ENCODE results near the gene IL13. TPM values are rescaled to one million over a fixed set of nuclear protein-coding genes. Genes with fewer than 3 reads are reported as not detected.
A peak's percentile ranks its signal among the peaks of the same experiment; 100 is the strongest.

The IL13 gene
- polyA plus RNA-seq (2011; rRNA removed): not detected in 2 replicates
- polyA plus RNA-seq (2012; cell fraction: cytosol; rRNA removed): not detected in 2 replicates
- 1.3 TPM in 2 replicates for polyA plus RNA-seq (2012; cell fraction: nucleus; rRNA removed)
- 0.08 to 0.13 TPM in 2 of 3 replicates, not detected in the other for polyA plus RNA-seq (2017; fragmentation: RNase III; extraction: RNeasy Plus Mini Kit Qiagen cat#74134 plus additional on column Dnase treatment)
- 0.29 TPM in 1 of 2 replicates, not detected in the other for polyA minus RNA-seq (2011; rRNA and poly(A)+ RNA removed)

GRCh38 chr5:132657676-132658380, at the start of gene IL13:
TSS of gene IL13 (plus strand) at chr5:132658173. CDS start at chr5:132658187, 14 bp downstream.
- DNase-seq (ENCODE audit: low read depth in 1 of 2, low spot score in 1 of 2) (no peak), FAIRE-seq (no peak), ATAC-seq (no peak)
- Histone ChIP-seq H3K4me3 (no peak within 1 kb of the TSS), H3K27ac (no peak within 1 kb of the TSS), H3K4me1 (no peaks in the 10 kb centered on the region), H3K9me3 (no peaks in the 10 kb centered on the region), H3K4me2 (no peak within 1 kb of the TSS)
- ChIA-PET CTCF (interaction anchor here (0.7 to 6.4 kb wide), 5 partner anchors 10 to 162 kb away, joined by 3 to 37 read pairs (median 7); no protein-coding TSS in a partner anchor), POLR2A (no interaction called here)
- no peak for TF ChIP-seq FOSB (CRISPR knock-in tag; IDR thresholded peaks at IDR 0.05)
- 95% methylated on average over 11 of the region's 12 CpGs for WGBS (ENCODE audit: missing lambda C conversion rate)

GRCh38 chr5:132611965-132612364, 46.0 kb upstream of the IL13 start:
- no peak overlapping the region for H3K4me2 ChIP-seq
- H3K4me1 ChIP-seq: no peaks in the 10 kb centered on the region
- POLR2A ChIA-PET: no interaction called here
- DNase-seq (ENCODE audit: low read depth in 1 of 2, low spot score in 1 of 2): no peak
- FAIRE-seq: no peak
- H3K27ac ChIP-seq: no peak overlapping the region
- no peak overlapping the region for H3K4me3 ChIP-seq
- 81% methylated on average over 2 of the region's 2 CpGs for WGBS (ENCODE audit: missing lambda C conversion rate)
- no peak for ATAC-seq
- TF ChIP-seq HDAC2 (IDR thresholded peaks at IDR 0.05): 0 out of 2 replicates have a peak, but pooled peaks have one; percentile 31
- no peak for TF ChIP-seq ZFP36 (IDR thresholded peaks at IDR 0.05; ENCODE audit: borderline replicate concordance, partially characterized antibody)
- CTCF ChIA-PET: interaction anchor here (1.0 kb wide), 1 partner anchor 19 kb away, joined by 3 read pairs; no protein-coding TSS in a partner anchor
- H3K9me3 ChIP-seq: no peaks in the 10 kb centered on the region

GRCh38 chr5:132612846-132613245, 45.1 kb upstream of the IL13 start:
- ChIA-PET POLR2A (no interaction called here), CTCF (interaction anchor here (0.7 to 1.2 kb wide), 3 partner anchors 66 to 225 kb away, joined by 3 read pairs; no protein-coding TSS in a partner anchor)
- H3K9me3 ChIP-seq: no peaks in the 10 kb centered on the region
- TF ChIP-seq POLR2AphosphoS2 (conservative IDR thresholded peaks at IDR 0.05; ENCODE audit: low read length) (no peak), NR3C1 (IDR thresholded peaks at IDR 0.05) (no peak), CEBPB (IDR thresholded peaks at IDR 0.05) (no peak), KDM5A (IDR thresholded peaks at IDR 0.05) (no peak), FOSB (CRISPR knock-in tag; IDR thresholded peaks at IDR 0.05) (no peak), JUN (IDR thresholded peaks at IDR 0.05) (no peak), ELK1 (IDR thresholded peaks at IDR 0.05; ENCODE audit: low read depth, low read length) (no peak), ZSCAN20 (CRISPR knock-in tag; IDR thresholded peaks at IDR 0.05) (no peak), RAD21 (conservative IDR thresholded peaks at IDR 0.05 in 1 of 2, IDR thresholded peaks at IDR 0.05 in 1 of 2) (no peak), HEYL (CRISPR knock-in tag; IDR thresholded peaks at IDR 0.05) (no peak), ZNF302 (CRISPR knock-in tag; IDR thresholded peaks at IDR 0.05) (no peak), PBX3 (IDR thresholded peaks at IDR 0.05) (no peak), BHLHE40 (IDR thresholded peaks at IDR 0.05; ENCODE audit: low read depth, low read length) (no peak), EP300 (IDR thresholded peaks at IDR 0.05) (no peak)
- WGBS (ENCODE audit: missing lambda C conversion rate): 91% methylated on average over 1 of the region's 1 CpG
- no peaks in the 10 kb centered on the region for H3K4me1 ChIP-seq
- DNase-seq (ENCODE audit: low read depth in 1 of 2, low spot score in 1 of 2) (no peak), ATAC-seq (no peak), FAIRE-seq (no peak)
- no peak overlapping the region for H3K4me3 ChIP-seq
- no peak overlapping the region for H3K4me2 ChIP-seq
- H3K27ac ChIP-seq: no peak overlapping the region

- Histone ChIP-seq H3K27ac (no peak overlapping the region), H3K9me3 (no peaks in the 10 kb centered on the region), H3K4me3 (no peak overlapping the region), H3K4me2 (no peak overlapping the region), H3K4me1 (peaks cover 6% of the 10 kb centered on the region; the same call in 1 of the 3 replicates)
- no peak for DNase-seq (ENCODE audit: low read depth in 1 of 2, low spot score in 1 of 2)
- POLR2A ChIA-PET: no interaction called here
- TF ChIP-seq CEBPB (IDR thresholded peaks at IDR 0.05): no peak
- no peak for TF ChIP-seq EP300 (IDR thresholded peaks at IDR 0.05)
- no peak for TF ChIP-seq PBX3 (IDR thresholded peaks at IDR 0.05)
- no peak for TF ChIP-seq ZNF302 (CRISPR knock-in tag; IDR thresholded peaks at IDR 0.05)
- no peak for TF ChIP-seq MAZ (IDR thresholded peaks at IDR 0.05; ENCODE audit: borderline replicate concordance, low read depth, low read length)
- TF ChIP-seq SMC3 (IDR thresholded peaks at IDR 0.05): no peak
- TF ChIP-seq ATOH8 (CRISPR knock-in tag; IDR thresholded peaks at IDR 0.05; ENCODE audit: low read depth): no peak
- TF ChIP-seq KDM5A (IDR thresholded peaks at IDR 0.05): no peak
- no peak for TF ChIP-seq GATA3 (IDR thresholded peaks at IDR 0.05; ENCODE audit: borderline replicate concordance)
- ATAC-seq: no peak
- CTCF ChIA-PET: interaction anchor here (1.2 to 2.6 kb wide), 2 partner anchors 56 to 198 kb away, joined by 3 to 9 read pairs; no protein-coding TSS in a partner anchor
- FAIRE-seq: no peak
These were observed 36.3 kb upstream of the IL13 start for GRCh38 chr5:132621699-132622098.

Data from A549 (cell line).